ENCODE measurements around the gene BCL2L11.

Gene BCL2L11

DNA sequence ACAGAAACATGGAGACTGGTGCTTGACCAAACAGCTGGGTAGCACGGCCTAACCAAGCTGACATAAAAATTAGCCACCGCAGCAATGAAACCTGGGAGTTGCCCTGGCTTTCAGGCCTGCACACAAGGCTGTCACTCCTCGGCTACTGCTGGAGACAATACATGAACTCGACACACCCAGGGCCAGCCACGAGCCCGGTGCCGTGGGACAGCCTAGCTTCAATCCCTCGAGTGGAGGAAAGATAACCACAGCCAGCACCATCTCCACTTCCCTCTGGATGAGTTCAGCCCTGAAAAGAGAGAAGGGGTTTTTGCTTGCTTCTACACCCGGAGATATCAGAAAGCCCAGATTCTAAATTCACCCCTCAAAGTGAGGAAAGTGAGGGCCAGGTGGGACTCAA, 78.0 kb downstream of the BCL2L11 start:
- DNase-seq, result no peak

DNA sequence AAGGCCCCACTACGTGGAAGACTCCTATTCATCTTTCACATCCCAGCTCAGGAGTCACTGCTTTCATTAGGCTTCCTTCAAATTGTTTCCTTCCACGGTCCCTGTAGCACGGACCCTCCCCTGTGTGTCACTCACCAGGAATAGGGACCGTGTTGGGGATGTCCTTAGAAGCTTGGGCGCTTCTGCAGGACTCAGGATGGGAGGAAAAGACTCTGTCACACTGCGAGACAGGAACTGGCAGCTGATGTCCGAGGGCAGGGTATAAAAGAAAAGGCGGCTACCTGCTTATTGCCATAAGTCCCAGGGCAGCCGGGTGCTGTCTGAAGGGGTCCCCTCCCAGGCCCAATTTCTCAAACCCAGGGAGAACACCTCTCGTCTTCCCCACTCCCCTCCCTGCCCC, 79.1 kb downstream of the BCL2L11 start:
- DNase-seq, result no peak

DNA sequence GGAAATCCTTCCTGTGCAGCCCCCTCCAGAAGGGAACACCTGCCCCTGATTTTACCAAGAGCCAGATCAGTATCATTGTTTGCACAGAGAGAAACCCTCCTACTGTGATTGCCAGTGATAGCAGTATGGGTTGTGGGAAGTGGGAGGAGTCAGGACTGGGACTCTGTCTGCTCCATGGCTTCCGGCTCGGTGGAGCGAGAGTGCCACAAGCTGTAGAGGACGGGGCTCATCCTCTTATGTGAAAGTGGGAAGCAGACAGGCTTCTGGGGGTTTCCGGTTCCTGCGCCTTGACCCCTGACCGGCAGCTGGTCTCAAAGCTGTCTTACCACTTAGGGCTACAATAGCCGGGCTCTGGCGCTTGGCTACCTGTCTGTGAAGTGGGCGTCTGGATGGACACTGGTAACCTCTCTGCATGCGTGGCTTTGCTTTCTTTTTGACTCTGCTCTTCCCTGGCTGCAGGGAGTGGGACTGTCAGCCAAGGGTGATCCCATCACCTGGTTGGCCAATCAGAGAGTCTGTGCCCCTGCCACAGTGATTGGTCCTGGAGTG, 79.7 kb downstream of the BCL2L11 start:
- DNase-seq, result peak; percentile 8

GRCh38 chr2:111201214-111201613, 80.5 kb downstream of the BCL2L11 start:
- no peak for DNase-seq

- no peak for DNase-seq
Observed at GRCh38 chr2:111202266-111203040, 81.7 kb downstream of the BCL2L11 start.

DNA sequence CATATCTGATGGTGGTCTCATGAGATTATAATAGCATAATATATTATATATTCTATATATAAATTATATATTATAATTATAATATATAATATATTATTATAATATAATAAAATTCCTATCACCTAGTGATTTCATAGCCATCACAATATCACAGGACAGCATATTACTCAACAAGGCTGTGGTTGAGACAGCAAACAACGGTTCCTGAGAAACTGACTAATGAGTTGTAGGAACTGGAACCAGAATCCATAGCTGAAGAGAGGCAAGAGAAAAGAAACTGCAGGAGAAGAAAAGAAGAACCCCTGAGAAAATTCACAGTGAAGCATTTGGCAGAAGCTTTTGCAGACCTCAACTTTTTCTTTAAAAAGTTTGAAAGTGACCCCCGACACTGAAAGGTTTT, 84.0 kb downstream of the BCL2L11 start:
- no peak for DNase-seq

- DNase-seq, result no peak
Observed at GRCh38 chr2:111205774-111206173, 85.1 kb downstream of the BCL2L11 start.

GRCh38 chr2:111207851-111208250, 87.1 kb downstream of the BCL2L11 start:
- no peak for DNase-seq

- DNase-seq, result no peak
Observed at GRCh38 chr2:111208639-111209038, 87.9 kb downstream of the BCL2L11 start.

DNA sequence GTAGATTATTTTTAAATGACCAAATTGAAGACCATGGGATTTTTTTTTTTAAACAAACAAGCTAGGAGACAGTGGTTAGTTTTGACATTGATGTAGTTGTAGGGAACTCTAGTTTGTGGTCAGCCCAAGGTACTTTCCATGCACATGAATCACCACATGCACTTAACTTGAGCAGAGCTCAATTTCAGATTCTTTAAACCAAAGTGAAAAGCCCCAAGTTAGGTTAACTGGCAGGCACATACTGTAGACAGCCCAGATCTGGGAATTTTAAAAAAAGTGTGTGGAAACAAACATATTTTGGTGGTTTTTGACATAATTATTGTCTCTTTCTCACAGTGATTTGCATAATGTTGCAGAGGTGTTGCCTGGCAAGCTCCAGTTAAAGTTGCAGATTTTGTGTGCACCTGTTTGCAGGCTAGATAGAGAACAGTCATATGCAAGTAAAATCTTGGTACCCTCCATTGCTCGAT, 88.4 kb downstream of the BCL2L11 start:
- no peak for DNase-seq

DNA sequence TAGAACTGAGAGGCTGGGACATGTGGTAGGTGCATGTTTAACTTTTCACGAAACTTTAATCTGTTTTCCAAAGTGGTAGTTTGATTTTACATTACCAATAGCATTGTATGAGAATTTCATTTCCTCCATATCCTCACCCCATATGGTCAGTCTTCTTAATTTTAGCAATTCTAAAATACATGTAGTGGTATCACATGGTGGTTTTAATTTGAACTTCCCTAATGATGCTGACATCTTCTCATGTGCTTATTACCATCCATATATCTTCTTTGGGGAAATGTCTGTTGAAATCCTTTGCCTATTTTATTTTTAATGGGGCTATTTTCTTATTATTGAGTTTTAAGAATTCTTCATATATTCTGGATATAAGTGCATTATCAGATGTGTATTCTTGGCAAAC, 89.3 kb downstream of the BCL2L11 start:
- no peak for DNase-seq

DNA sequence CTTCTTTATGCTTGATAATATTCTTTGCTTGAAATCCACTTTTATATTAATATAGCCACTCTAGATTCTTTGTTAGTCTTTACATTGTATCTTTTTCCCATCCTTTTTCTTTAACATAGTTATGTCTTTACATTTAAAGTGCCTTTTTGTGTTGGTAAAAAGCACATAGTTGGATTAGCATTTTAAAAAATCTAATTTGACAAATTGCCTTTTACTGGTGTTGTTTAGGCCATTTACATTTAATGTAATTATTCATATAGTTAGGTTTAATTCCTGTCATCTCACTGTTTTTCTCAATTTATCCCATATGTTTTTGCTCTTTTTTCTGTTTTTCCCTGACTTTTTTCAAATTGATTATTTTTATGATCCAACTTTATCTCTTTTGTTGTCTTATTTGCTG, 93.2 kb downstream of the BCL2L11 start:
- no peak for DNase-seq

DNA sequence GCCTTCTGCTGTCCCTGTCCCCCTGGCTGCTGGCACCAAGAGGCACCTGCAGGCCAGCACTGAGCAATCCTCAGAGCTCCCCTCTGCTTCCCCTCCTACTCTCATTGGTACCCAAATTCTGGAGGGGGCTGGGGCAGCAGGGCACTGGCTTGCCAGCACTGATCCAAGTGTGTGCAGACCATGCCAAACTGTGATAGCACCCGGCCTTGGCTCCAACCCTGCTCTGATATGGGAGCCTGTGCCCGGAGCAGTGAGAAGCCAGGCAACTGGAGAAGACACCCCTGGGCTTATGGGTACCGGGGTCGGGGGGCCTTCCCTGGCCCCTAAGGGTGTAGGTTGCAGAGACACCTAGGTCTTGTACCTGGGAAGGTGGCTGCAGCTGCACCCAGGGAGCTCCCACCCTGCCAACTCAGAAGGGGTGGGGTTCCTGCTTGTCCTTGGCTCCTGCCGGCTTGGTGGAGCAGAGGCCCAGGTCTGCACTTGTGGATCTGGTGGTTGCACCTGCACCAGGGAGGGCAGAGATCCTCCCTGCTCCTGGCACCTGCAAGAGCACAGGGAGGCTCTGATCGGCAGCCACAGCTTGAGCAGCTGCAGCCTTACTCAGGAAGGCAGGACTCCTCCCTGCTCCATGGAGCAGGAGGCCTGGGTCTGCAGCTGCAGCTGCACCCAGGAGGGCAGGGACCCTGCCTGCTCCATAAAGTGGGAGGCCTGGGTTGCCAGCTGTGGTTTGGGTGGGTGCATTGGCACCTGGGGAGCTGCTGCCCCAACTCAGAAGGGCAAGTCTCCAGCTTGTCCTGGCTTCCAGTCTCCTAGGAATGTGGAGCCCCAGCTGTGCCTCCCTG, 96.3 kb downstream of the BCL2L11 start:
- no peak for DNase-seq

Data from NCI-H526 treated with DMSO at 0.1 percent for 48 hours (cell line).